Stomach (tissue), 9 donors: ENCODE data around the gene CXorf38. TPM values are rescaled to one million over a fixed set of nuclear protein-coding genes. Genes with fewer than 3 reads are reported as not detected.

ENCODE experiments used
- DNase-seq, 2 donors: peaks; one replicate each; pipeline versions ENCODE4 v3.0.0 to v3.0.0-alpha.2; 2013 to 2019
- H3K27ac ChIP-seq, 5 donors: fragments of 200-600 bp in 4 of 5; sonication (generic) in 4 of 5; one replicate each; pipeline ENCODE4 v1.5.1; 2013 to 2019; ENCODE audit warnings: mild to moderate bottlenecking in 1 of 5, moderate library complexity in 1 of 5
- H3K27me3 ChIP-seq, 3 donors: fragments of 200-600 bp; sonication (generic); one replicate each; pipeline ENCODE4 v1.5.1; 2017 to 2019; ENCODE audit warnings: mixed run types in 1 of 3
- H3K36me3 ChIP-seq, 4 donors: fragments of 200-600 bp; sonication (generic); 1 replicate in 3 of 4; 2 replicates in 1 of 4; pipeline ENCODE4 v1.5.1; 2016 to 2019
- H3K4me1 ChIP-seq, 4 donors: fragments of 200-600 bp; sonication (generic); one replicate each; pipeline ENCODE4 v1.5.1; 2016 to 2019
- H3K4me3 ChIP-seq, 4 donors: fragments of 200-600 bp; sonication (generic) in 3 of 4; one replicate each; pipeline ENCODE4 v1.5.1; 2016 to 2019; ENCODE audit warnings: mild to moderate bottlenecking in 1 of 4
- H3K9me3 ChIP-seq, 4 donors: fragments of 200-600 bp; sonication (generic); one replicate each; pipeline ENCODE4 v1.5.1; 2016 to 2019
- EP300 ChIP-seq: sonication (generic); formaldehyde crosslinking; IDR thresholded peaks from one replicate; pipeline ENCODE4 v1.6.1; 2017; ENCODE audit warnings: antibody characterized with exemption
- POLR2A ChIP-seq, 4 donors: fragments of 450-650 bp; IDR thresholded peaks; one replicate each; pipeline ENCODE4 v1.6.1; 2016; ENCODE audit warnings: antibody characterized with exemption in 4 of 4, control low read depth in 2 of 4, mild to moderate bottlenecking in 1 of 4, moderate library complexity in 1 of 4
- POLR2AphosphoS5 ChIP-seq, 3 donors: sonication (generic); formaldehyde crosslinking; IDR thresholded peaks; one replicate each; pipeline ENCODE4 v1.6.1; 2016; ENCODE audit warnings: antibody characterized with exemption in 3 of 3
- WGBS, 5 donors: extraction: QIAGEN DNeasy Blood & Tissue Kit in 3 of 5; methylation state at CpG; one replicate each; pipeline versions ENCODE4 v1.1.5 to v1.1.7; 2013 to 2018; 5-methylcytosine and 5-hydroxymethylcytosine counted together
- intact Hi-C: fragments of 100-400 bp; cut with DNase I; formaldehyde crosslinking; loops from one replicate; pipeline ENCODE4 v1.15.1; 2023; ENCODE audit warnings: low total_unique reads
- polyA plus RNA-seq, 3 donors: library from polyadenylated mRNA; stranded (reverse); fragments of 200-250 nt; gene quantifications; one replicate each; pipeline ENCODE4 v1.2.3, GENCODE V29; 2013
- total RNA-seq, 5 donors: library from RNA; depleted of rRNA; stranded (reverse); fragments of >200 nt; gene quantifications; one replicate each; pipeline versions ENCODE4 v1.1.0 to v1.2.3, GENCODE V29; 2014 to 2016
- TF ChIP-seq, protein P1 (sequence below), 7 experiments: fragments of 450-650 bp in 4 of 7; fragments of 200-600 bp in 3 of 7; sonication (generic) in 3 of 7; IDR thresholded peaks; one replicate each; pipeline ENCODE4 v1.5.1; 2016 to 2019; ENCODE audit warnings: antibody characterized with exemption in 7 of 7, control low read depth in 2 of 7, mild to moderate bottlenecking in 1 of 7
- donor health status: healthy with polysubstance abuse.
- donor health status: Bipolar disorder and iron deficiency.
- donor health status: healthy.

Gene CXorf38
- total and polyA plus RNA-seq, 8 donors: 0.89 to 20.2 (median 8.6) TPM

DNA sequence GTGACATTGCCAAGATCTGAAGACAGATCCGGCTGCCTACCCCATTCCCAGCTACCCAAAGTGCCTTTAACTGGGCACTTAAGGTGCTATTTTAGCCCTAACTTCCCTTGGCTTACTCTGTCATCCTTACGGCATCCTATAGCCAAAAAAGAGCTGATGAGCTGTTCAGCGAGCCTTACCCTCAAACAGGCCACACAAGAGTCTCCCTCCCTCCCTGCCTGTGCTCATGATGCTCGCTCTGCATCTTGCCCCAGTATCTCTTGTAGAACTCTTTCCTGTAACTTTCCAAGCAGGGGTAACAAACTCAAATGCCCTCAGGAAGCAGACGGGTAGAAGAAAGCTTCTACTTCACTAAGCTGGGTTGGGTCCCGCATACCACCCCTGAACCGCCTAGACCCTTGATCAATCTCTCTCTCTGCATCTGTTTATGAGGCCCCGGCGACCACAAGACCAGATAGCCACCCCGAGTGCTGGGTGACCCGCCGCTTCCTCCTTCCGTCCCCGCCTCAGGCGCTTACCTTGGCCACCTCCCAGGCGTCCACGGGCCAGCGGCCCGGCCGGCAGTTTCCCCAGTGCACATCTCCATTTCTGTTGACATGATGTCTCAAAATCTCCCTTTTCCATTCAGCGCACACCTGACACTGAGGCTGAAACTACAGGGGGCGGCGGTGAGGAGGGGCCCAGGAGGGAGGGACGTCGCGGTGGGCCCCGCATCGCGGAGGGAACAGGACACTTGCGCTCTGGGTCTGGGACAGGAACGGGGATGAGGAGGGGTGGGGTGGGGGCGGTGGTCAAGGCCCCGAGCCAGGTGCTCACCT, 663 bp downstream of the CXorf38 start:
- H3K27me3 ChIP-seq: peaks cover 0 to 4% (median 0%) of the 10 kb centered on the region in 3 donors
- H3K36me3 ChIP-seq: peaks cover 0 to under 1% (median 0%) of the 10 kb centered on the region in 4 donors
- peak overlapping the region; percentile 80 to 94 (median 84) for H3K4me3 ChIP-seq
- TF ChIP-seq, protein P1, sequence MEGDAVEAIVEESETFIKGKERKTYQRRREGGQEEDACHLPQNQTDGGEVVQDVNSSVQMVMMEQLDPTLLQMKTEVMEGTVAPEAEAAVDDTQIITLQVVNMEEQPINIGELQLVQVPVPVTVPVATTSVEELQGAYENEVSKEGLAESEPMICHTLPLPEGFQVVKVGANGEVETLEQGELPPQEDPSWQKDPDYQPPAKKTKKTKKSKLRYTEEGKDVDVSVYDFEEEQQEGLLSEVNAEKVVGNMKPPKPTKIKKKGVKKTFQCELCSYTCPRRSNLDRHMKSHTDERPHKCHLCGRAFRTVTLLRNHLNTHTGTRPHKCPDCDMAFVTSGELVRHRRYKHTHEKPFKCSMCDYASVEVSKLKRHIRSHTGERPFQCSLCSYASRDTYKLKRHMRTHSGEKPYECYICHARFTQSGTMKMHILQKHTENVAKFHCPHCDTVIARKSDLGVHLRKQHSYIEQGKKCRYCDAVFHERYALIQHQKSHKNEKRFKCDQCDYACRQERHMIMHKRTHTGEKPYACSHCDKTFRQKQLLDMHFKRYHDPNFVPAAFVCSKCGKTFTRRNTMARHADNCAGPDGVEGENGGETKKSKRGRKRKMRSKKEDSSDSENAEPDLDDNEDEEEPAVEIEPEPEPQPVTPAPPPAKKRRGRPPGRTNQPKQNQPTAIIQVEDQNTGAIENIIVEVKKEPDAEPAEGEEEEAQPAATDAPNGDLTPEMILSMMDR (IDR thresholded peaks at IDR 0.05): no peak
- TF ChIP-seq EP300 (no peak), POLR2AphosphoS5 (IDR thresholded peaks at IDR 0.05) (no peak), POLR2A (IDR thresholded peaks at IDR 0.05) (no peak)
- WGBS, 5 donors: 1 to 13% (median 5%) methylated on average over 10 to 33 of the region's 33 CpGs
- H3K9me3 ChIP-seq: no peaks in the 10 kb centered on the region
- DNase-seq: peak; percentile 54 to 59
- H3K4me1 ChIP-seq: peaks cover 4 to 57% (median 35%) of the 10 kb centered on the region in 4 donors
- intact Hi-C loops: no loop called here
- H3K27ac ChIP-seq: peak overlapping the region; percentile 87 to 94 (median 90)

DNA sequence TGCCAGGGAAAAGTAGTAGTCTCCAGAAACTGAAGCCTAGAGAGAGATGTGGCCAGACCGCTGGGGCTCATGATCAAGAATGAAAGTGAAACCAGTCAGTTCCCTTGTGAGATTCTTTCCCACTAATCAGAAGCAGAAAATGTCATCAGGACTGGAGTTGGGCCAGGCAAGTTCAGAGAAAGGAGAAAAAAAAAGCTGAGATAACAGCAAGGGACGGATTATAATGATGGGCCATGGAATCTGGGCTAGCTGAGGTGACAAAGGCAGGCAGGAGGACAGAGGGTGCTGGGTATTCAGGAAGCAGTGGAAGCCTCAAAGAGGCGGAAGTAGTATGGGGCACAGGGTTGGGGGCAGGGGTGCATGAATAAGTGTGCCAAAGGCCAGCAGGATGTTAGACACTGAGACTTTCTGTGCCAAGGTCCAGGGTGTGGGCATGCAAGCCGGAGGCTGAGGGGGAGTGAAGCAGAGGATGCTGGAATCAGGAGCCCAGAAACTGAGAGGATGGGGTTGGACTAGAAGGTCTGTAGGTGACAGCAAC, 2.5 kb downstream of the CXorf38 start:
- H3K27ac ChIP-seq: peak overlapping the region; percentile 71 to 89 (median 83)
- H3K27me3 ChIP-seq: peaks cover 0 to 4% (median 0%) of the 10 kb centered on the region in 3 donors
- H3K4me1 ChIP-seq: peaks cover 4 to 57% (median 38%) of the 10 kb centered on the region in 4 donors
- intact Hi-C loops: no loop called here
- no peak for TF ChIP-seq POLR2A (IDR thresholded peaks at IDR 0.05)
- peak in 2 of 3 donors; percentile 52 to 63 for TF ChIP-seq POLR2AphosphoS5 (IDR thresholded peaks at IDR 0.05)
- peak overlapping the region; percentile 20 to 86 (median 29) for H3K4me3 ChIP-seq
- DNase-seq: peak; percentile 59 to 84
- H3K9me3 ChIP-seq: no peaks in the 10 kb centered on the region
- H3K36me3 ChIP-seq: peaks cover 0 to 10% (median 4%) of the 10 kb centered on the region in 4 donors
- 0 to 24% (median 9%) methylated on average over 4 of the region's 4 CpGs for whole genome bisulfite sequencing, 5 donors

DNA sequence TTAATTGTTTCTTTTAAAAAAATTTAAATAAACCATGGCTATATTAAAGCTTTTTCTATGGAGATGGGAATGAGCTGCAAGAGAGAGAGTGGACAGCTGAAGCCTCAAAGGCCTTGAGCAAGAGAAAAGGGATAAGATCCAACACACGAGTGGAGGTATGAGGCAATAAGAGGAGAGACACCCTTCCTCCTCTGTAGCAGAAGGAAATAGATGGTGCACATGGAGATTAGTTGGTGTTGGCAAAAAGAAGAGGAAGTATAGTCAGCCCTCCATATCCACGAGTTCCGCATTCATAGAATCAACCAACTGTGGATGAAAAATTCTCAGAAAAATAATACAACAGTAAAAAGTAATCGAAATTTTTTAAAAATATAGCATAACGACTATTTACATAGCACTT, 3.2 kb downstream of the CXorf38 start:
- WGBS, 5 donors: 41 to 67% (median 45%) methylated on average over 5 of the region's 5 CpGs
- peak overlapping the region in 3 of 4 donors; percentile 20 to 86 (median 32) for H3K4me3 ChIP-seq
- peaks cover 4 to 57% (median 38%) of the 10 kb centered on the region in 4 donors for H3K4me1 ChIP-seq

DNA sequence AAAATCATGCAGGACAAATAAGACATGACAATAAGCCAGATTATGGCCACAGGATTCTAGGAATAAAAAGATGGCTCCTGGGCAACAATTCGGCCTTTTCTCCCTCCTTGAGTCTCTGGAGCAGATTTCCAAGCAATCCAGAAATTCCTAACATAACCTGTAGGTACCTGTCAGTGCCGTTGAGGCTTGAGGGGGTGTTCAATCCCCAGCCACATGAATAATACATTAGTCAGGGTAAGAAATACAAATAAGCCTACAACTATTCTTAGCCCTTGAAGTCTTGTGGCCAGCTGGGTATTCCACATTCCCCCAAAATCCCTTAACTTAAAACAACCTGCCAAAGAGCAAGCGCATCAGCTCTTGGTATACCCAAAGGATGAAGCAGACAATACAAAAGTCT, 9.7 kb downstream of the CXorf38 start:
- Histone ChIP-seq H3K27me3 (no peaks in the 10 kb centered on the region), H3K4me1 (peaks cover 0 to 15% (median 7%) of the 10 kb centered on the region in 4 donors), H3K36me3 (peaks cover 0 to 74% (median 70%) of the 10 kb centered on the region in 4 donors), H3K9me3 (no peaks in the 10 kb centered on the region), H3K27ac (no peak overlapping the region), H3K4me3 (no peak overlapping the region)
- WGBS, 5 donors: 84 to 95% (median 88%) methylated on average over 3 of the region's 3 CpGs
- intact Hi-C loops: no loop called here
- no peak for DNase-seq
- TF ChIP-seq POLR2AphosphoS5 (IDR thresholded peaks at IDR 0.05): no peak
- TF ChIP-seq EP300: no peak
- no peak for TF ChIP-seq POLR2A (IDR thresholded peaks at IDR 0.05)
- TF ChIP-seq, protein P1 (IDR thresholded peaks at IDR 0.05): no peak

More for the DNA sequence above, 3.2 kb downstream of the CXorf38 start:
- Histone ChIP-seq H3K27me3 (peaks cover 0 to 4% (median 0%) of the 10 kb centered on the region in 3 donors), H3K27ac (peak overlapping the region in 4 of 5 donors; percentile 71 to 86 (median 82)), H3K36me3 (peaks cover 0 to 14% (median 9%) of the 10 kb centered on the region in 4 donors), H3K9me3 (no peaks in the 10 kb centered on the region)
- TF ChIP-seq POLR2A (IDR thresholded peaks at IDR 0.05) (no peak), POLR2AphosphoS5 (IDR thresholded peaks at IDR 0.05) (peak in 1 of 3 donors; percentile 14)
- intact Hi-C loops: no loop called here
- peak in 1 of 2 donors; percentile 18 for DNase-seq

DNA sequence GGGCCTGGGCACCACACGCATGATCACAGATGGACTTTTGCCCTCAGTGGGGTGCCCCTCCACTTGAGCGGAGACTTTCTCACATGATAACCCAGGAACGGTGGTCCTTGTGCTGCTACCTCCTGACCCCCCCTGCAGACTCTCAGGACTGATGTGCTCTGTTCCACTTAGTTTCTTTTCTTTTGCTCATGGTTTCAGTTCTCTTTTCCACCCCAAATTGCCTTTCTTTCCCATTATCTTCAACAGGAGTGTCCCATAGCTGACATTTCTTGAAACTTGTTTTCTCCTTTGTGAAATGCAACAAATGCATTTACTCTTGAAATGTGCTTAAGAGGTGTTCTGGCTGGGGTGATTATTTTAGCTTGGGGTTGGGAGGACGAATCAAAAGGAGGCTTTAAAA, 15.2 kb downstream of the CXorf38 start:
- H3K9me3 ChIP-seq: no peaks in the 10 kb centered on the region
- H3K27ac ChIP-seq: no peak overlapping the region
- WGBS, 5 donors: 72 to 93% (median 90%) methylated on average over 2 to 4 of the region's 4 CpGs
- no peaks in the 10 kb centered on the region for H3K27me3 ChIP-seq
- TF ChIP-seq POLR2AphosphoS5 (IDR thresholded peaks at IDR 0.05): no peak
- no peak for TF ChIP-seq EP300
- no peak for TF ChIP-seq POLR2A (IDR thresholded peaks at IDR 0.05)
- TF ChIP-seq, protein P1 (IDR thresholded peaks at IDR 0.05): no peak
- H3K4me1 ChIP-seq: no peaks in the 10 kb centered on the region
- peaks cover 12 to 98% (median 98%) of the 10 kb centered on the region in 4 donors for H3K36me3 ChIP-seq
- H3K4me3 ChIP-seq: no peak overlapping the region
- no peak for DNase-seq
- intact Hi-C loops: no loop called here
